NCI-H128 (cell line): Measurements from ENCODE around the gene KRTAP5-5.

ENCODE experiments used
- DNase-seq: peaks from one replicate; lab custom pipeline; 2025; ENCODE audit not compliant: unreplicated experiment; lab: John Stamatoyannopoulos, UW

KRTAP5-5 gene

GRCh38 chr11:1673446-1674172 lies 44.0 kb downstream of the KRTAP5-5 start:
- DNase-seq: no peak

DNA sequence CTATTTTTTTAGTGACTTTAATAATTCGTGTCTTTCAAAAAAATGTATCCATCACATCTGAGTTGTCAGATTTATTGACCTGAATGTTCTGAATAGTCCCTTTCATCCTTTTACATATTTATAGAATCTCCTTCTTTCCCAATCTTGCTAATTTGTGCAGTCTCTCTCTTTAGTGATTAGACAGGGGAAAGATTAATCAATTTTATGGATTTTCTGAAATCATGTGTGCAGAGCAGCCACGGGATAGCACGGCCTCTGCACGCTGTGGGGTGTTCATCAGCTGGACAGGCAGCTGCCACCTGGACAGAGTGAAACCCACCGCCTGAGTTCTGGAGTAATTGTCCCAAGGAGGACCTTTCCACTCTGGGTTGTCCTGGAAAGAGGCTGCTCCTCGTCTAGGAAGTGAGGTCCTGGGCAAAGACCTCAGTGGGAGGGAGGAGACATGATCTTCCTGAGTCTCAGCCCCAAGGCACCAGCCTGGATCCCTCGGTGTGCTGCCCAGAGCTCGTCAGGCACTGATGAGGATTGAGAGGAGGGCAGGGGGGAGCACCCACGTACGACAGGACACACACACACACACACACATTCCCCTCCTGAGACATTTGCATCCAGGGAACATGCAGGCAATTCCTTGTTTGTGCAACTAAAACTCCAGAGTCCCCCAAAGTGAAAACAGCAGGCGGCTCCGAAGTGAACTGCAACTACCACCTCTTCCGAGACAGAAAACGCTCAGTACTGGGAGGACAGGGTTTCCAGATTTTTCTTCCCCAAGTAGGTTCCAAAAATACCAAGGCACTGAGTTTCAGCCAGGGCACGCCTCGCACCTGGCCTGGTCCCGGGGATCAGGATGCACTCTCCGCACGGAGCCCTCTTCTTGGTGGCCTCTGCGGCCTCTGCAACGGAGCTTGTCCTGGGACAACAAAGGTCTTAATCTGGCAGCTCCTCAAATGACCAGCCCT lies 44.9 kb downstream of the KRTAP5-5 start:
- no peak for DNase-seq

DNA sequence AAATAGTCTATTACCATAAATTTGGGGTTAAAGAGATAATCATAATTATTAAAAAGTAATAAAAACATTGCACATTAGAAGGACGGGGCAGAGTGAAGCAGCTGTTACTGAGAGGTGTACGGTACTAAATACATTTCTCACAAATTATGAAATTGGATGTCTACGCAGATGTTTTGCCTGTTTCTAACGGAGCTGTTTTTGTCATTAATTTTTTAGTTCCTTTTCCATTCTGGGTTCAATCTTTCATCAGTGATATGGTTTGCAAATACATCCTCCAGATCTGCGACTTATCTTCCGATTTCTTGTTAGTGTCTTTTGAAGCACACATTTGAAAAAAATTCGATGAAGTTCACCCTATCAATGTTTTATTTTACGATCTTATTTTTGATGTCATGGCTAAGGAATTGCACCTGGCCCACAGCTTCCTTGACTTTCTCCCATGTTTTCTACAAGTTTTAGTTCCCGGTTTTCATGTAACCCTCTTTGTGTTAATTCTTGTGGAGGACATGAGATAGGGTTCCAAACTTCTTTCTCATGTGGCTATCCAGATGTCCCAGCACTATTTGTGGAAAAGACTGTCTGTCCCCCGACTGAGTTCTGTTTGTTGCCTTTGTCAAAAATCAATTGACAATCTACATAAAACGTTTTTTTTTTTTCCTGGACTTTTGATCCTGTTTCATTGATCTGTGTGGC lies 46.1 kb downstream of the KRTAP5-5 start:
- no peak for DNase-seq

- DNase-seq: no peak
Measured at GRCh38 chr11:1676229-1676740, 46.7 kb downstream of the KRTAP5-5 start.

DNA sequence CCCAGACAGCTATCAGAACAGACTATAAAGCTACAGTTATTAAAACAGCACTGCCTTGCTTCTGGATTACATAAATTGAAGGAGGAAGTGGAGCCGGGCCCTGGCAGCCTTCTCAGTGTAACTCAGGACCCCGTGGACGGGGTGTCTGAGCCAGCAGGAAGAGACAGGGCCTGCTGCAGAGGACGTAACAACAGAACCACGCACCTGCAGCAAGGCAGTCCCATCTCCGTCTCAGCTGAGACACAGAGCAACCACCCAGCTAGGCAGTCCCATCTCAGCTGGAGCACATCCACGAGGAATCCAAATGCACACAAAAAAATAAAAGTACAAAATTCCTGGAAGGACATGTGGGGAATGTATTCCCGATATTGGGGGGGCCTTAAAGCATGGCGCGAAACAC lies 50.3 kb downstream of the KRTAP5-5 start:
- DNase-seq: no peak
